Small intestine (tissue), 7 donors: ENCODE measurements around the gene PCTP. TPM values are rescaled to one million over a fixed set of nuclear protein-coding genes. Genes with fewer than 3 reads are reported as not detected.

Experiments used
- DNase-seq, 2 donors: peaks; one replicate each; pipeline versions ENCODE4 v3.0.0 to v3.0.0-alpha.2; 2013
- FAIRE-seq: peaks from 2 replicates; lab custom pipeline; 2012; peaks lifted over from hg19 to GRCh38; lab: Jason Lieb, UNC
- H3K27ac ChIP-seq, 3 donors: one replicate each; pipeline ENCODE4 v1.5.1; 2013; ENCODE audit warnings: low read length in 2 of 3, mild to moderate bottlenecking in 2 of 3, control low read depth in 1 of 3, inconsistent platforms in 1 of 3, low read depth in 1 of 3, moderate library complexity in 1 of 3
- H3K27me3 ChIP-seq, 3 donors: one replicate each; pipeline ENCODE4 v1.6.1; 2013; ENCODE audit warnings: low read length in 3 of 3, inconsistent platforms in 1 of 3; ENCODE audit not compliant: control insufficient read depth in 3 of 3, insufficient read depth in 3 of 3
- H3K36me3 ChIP-seq, 3 donors: one replicate each; pipeline ENCODE4 v1.6.1; 2013; ENCODE audit warnings: low read length in 3 of 3, inconsistent platforms in 1 of 3, low read depth in 1 of 3, mild to moderate bottlenecking in 1 of 3, moderate library complexity in 1 of 3; ENCODE audit not compliant: control insufficient read depth in 3 of 3, insufficient read depth in 2 of 3
- H3K4me1 ChIP-seq, 3 donors: one replicate each; pipeline ENCODE4 v1.6.1; 2013; ENCODE audit warnings: low read length in 2 of 3, inconsistent platforms in 1 of 3, low read depth in 1 of 3, mild to moderate bottlenecking in 1 of 3, moderate library complexity in 1 of 3; ENCODE audit not compliant: control insufficient read depth in 3 of 3, insufficient read depth in 2 of 3
- H3K4me3 ChIP-seq, 3 donors: one replicate each; pipeline ENCODE4 v1.5.1; 2013; ENCODE audit warnings: low read length in 3 of 3, control low read depth in 1 of 3, inconsistent platforms in 1 of 3, low read depth in 1 of 3, mild to moderate bottlenecking in 1 of 3, moderate library complexity in 1 of 3
- H3K9me3 ChIP-seq, 2 donors: one replicate each; pipeline ENCODE4 v1.6.1; 2013; ENCODE audit warnings: low read depth in 1 of 2, low read length in 1 of 2; ENCODE audit not compliant: control insufficient read depth in 2 of 2, insufficient read depth in 1 of 2
- WGBS, 3 donors: extraction: QIAGEN DNeasy Blood & Tissue Kit; methylation state at CpG; one replicate each; pipeline ENCODE4 v1.1.7; 2013; 5-methylcytosine and 5-hydroxymethylcytosine counted together
- polyA plus RNA-seq, 4 donors: library from polyadenylated mRNA; stranded (reverse) in 3 of 4; unstranded in 1 of 4; fragments of 200-250 nt in 3 of 4; fragments of 120-200 nt in 1 of 4; gene quantifications; one replicate each; pipeline versions ENCODE4 v1.2.1 to v1.2.3, GENCODE V29; 2013
- donor health status: healthy with polysubstance abuse.
- donor health status: control.
- donor health status: control.
- donor health status: Bipolar disorder and iron deficiency.
- donor health status: healthy.

PCTP gene
- polyA plus RNA-seq, 4 donors, result 22.4 to 33.5 (median 25.9) TPM

- Histone ChIP-seq H3K9me3 (no peaks in the 10 kb centered on the region), H3K27ac (no peak overlapping the region), H3K4me1 (no peaks in the 10 kb centered on the region), H3K27me3 (no peaks in the 10 kb centered on the region), H3K36me3 (no peaks in the 10 kb centered on the region), H3K4me3 (no peak overlapping the region)
- DNase-seq, result no peak
- FAIRE-seq, result no peak
Measured at GRCh38 chr17:55820675-55821074, 69.8 kb downstream of the PCTP start.

- Histone ChIP-seq H3K9me3 (no peaks in the 10 kb centered on the region), H3K27me3 (no peaks in the 10 kb centered on the region), H3K36me3 (no peaks in the 10 kb centered on the region), H3K4me1 (no peaks in the 10 kb centered on the region), H3K4me3 (no peak overlapping the region), H3K27ac (no peak overlapping the region)
- FAIRE-seq, result no peak
- 48 to 69% (median 54%) methylated on average over 4 of the region's 4 CpGs for WGBS, 3 donors
- no peak for DNase-seq
Measured at GRCh38 chr17:55822028-55822427, 71.2 kb downstream of the PCTP start.

GRCh38 chr17:55825213-55825612, 74.4 kb downstream of the PCTP start:
- Histone ChIP-seq H3K9me3 (no peaks in the 10 kb centered on the region), H3K27ac (no peak overlapping the region), H3K36me3 (no peaks in the 10 kb centered on the region), H3K27me3 (no peaks in the 10 kb centered on the region), H3K4me3 (no peak overlapping the region), H3K4me1 (no peaks in the 10 kb centered on the region)
- DNase-seq, result no peak
- no peak for FAIRE-seq
- 32 to 62% (median 59%) methylated on average over 2 of the region's 2 CpGs for WGBS, 3 donors

Other genes with a start within 250 kb of the PCTP start
- gene SMIM36, start 239.6 kb upstream of the PCTP start, polyA plus RNA-seq, result not detected
- gene TMEM100, start 28.2 kb upstream of the PCTP start, polyA plus RNA-seq, result 10 to 100 TPM in 1 of 4 donors, 1 to 10 TPM in 2, under 1 TPM in 1; 0.45 to 24.0 (median 6.0) TPM